Muscle of leg (tissue), 11 donors: ENCODE data around the gene FIBIN. TPM values are rescaled to one million over a fixed set of nuclear protein-coding genes. Genes with fewer than 3 reads are reported as not detected.
A peak's percentile ranks its signal among the peaks of the same experiment; 100 is the strongest.
"Not testable (repeated sequence)": the region's sequence is repeated elsewhere in the genome, so short reads cannot be mapped to it uniquely, and the experiment has no call there.

Source experiments
- DNase-seq: peaks from one replicate; pipeline ENCODE4 v3.0.0; 2013
- H3K27ac ChIP-seq: one replicate; pipeline ENCODE4 v1.5.1; 2013; ENCODE audit warnings: mild to moderate bottlenecking, low read length, control low read depth
- H3K27me3 ChIP-seq: one replicate; pipeline ENCODE4 v1.6.1; 2013; ENCODE audit warnings: low read length; ENCODE audit not compliant: control insufficient read depth, insufficient read depth
- H3K36me3 ChIP-seq: one replicate; pipeline ENCODE4 v1.6.1; 2013; ENCODE audit warnings: low read length; ENCODE audit not compliant: control insufficient read depth, insufficient read depth
- H3K4me1 ChIP-seq: one replicate; pipeline ENCODE4 v1.6.1; 2013; ENCODE audit warnings: low read length; ENCODE audit not compliant: control insufficient read depth, insufficient read depth
- H3K4me3 ChIP-seq: one replicate; pipeline ENCODE4 v1.5.1; 2013; ENCODE audit warnings: low read length, control low read depth
- H3K9me3 ChIP-seq: replicated peaks from 2 replicates; pipeline ENCODE4 v1.6.1; 2013; ENCODE audit warnings: low read depth, low read length; ENCODE audit not compliant: control insufficient read depth
- WGBS: methylation state at CpG from one replicate; pipeline ENCODE4 v1.1.5; 2013; ENCODE audit warnings: missing lambda C conversion rate; ENCODE audit not compliant: insufficient coverage; 5-methylcytosine and 5-hydroxymethylcytosine counted together
- polyA plus RNA-seq, 8 donors: library from polyadenylated mRNA; unstranded; fragments of 120-200 nt; gene quantifications; one replicate each; pipeline versions ENCODE4 v1.2.1 to v1.2.3, GENCODE V29; 2013; ENCODE audit warnings: inconsistent platforms in 1 of 8, low replicate concordance in 1 of 8; ENCODE audit not compliant: insufficient read length in 8 of 8, insufficient read depth in 1 of 8
- total RNA-seq: library from RNA; stranded (reverse); fragments of 120-200 nt; gene quantifications from one replicate; pipeline ENCODE4 v1.2.4, GENCODE V29; 2013

The FIBIN gene
- total and polyA plus RNA-seq, 9 donors = 25.8 to 108 (median 48.0) TPM

DNA sequence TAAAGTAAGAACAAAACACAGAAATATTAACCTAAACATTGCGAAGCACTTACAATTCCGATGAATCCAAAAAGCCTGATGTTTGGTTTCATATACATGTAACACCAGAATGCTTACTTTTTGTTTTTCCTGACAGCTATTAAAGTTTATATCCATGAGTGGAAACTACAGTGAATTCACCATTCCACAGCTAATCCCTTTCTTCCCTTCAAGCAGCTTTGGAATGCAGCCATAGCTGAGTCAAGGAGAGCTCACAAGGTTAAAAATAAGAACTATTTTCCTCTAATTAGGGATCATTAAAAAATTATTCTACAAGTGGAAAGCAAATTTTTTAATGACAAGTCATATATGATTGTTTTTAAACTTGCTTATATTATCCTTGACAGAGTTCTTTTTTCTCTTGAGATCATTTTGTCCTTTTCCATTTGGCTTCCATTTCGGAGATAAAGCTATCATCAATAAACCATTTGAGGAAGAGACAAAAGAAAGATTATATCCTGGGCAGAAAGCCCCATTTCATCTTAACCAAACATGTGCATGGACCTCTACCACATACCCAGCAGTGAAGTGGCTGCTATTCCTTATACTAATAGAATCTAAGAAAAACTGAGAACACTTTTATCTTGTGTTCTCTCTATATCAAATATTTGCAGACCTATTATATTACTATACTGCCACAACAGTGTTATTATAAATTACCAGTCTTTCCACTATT lies 19.7 kb upstream of the FIBIN start:
- Histone ChIP-seq H3K36me3 (no peaks in the 10 kb centered on the region), H3K4me1 (no peaks in the 10 kb centered on the region), H3K4me3 (no peak overlapping the region), H3K9me3 (no peaks in the 10 kb centered on the region), H3K27ac (no peak overlapping the region), H3K27me3 (no peaks in the 10 kb centered on the region)
- no CpG with 5 or more reads among the region's 3 CpGs for WGBS
- DNase-seq = peak; percentile 87

DNA sequence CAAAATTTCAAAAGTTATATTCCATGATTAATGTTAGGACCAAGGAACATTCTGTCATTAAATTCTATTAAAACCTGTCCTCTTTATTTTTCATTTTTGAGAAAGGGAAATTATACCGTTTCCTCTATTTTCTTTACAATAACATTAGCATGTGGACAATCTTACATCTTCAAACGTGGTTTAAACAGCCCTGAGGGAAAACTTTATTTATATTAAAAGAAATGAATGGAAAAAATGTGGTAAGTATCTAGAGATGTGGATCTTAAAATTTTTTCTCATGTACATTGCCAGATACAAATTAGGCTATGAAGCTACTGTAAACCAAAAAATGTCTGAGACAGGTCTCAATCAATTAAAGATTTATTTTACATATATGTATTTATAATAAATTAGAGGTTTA lies 18.9 kb upstream of the FIBIN start:
- no peaks in the 10 kb centered on the region for H3K27me3 ChIP-seq
- peak; percentile 70 for DNase-seq
- H3K27ac ChIP-seq = no peak overlapping the region
- H3K4me1 ChIP-seq = no peaks in the 10 kb centered on the region
- peaks cover 2% of the 10 kb centered on the region for H3K9me3 ChIP-seq
- H3K36me3 ChIP-seq = no peaks in the 10 kb centered on the region
- WGBS = no CpG with 5 or more reads among the region's 2 CpGs
- no peak overlapping the region for H3K4me3 ChIP-seq

DNA sequence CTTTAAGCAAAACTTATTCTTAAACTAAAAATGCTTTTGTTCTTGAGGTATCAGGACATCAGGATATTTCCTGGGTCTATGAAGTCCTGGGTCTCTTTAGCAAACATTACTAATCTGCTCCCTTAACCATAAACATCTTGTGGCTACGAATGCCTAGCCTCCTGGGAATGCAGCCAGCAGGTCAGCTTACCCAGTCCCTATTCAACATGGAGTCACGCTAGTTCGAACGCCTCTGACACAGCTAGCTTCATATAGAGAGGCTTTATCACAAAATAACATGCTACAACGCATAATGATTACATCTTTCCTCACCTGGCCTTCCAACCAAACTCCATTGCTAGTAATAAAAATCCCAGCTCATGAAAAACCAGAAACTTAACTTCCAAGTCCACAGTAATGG lies 17.5 kb upstream of the FIBIN start:
- no peaks in the 10 kb centered on the region for H3K4me1 ChIP-seq
- no peaks in the 10 kb centered on the region for H3K36me3 ChIP-seq
- H3K27me3 ChIP-seq = no peaks in the 10 kb centered on the region
- peaks cover 2% of the 10 kb centered on the region for H3K9me3 ChIP-seq
- 74% methylated on average over 5 of the region's 5 CpGs for whole genome bisulfite sequencing
- H3K27ac ChIP-seq = no peak overlapping the region
- no peak for DNase-seq
- no peak overlapping the region for H3K4me3 ChIP-seq

DNA sequence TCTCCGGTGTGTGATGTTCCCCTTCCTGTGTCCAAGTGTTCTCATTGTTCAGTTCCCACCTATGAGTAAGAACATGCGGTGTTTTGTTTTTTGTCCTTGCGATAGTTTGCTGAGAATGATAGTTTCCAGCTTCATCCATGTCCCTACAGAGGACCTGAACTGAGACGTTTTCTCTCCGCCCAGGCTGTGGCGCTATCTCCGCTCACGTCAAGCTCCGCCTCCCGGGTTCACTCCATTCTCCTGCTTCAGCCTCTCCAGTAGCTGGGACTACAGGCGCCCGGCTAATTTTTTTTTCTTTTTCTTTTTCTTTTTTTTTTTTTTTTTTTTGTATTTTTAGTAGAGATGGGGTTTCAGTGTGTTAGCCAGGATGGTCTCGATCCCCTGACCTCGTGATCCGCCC lies 16.7 kb upstream of the FIBIN start:
- WGBS = 86% methylated on average over 4 of the region's 15 CpGs
- not testable (repeated sequence) for H3K27me3 ChIP-seq, H3K9me3 ChIP-seq, DNase-seq, H3K4me3 ChIP-seq, H3K4me1 ChIP-seq, H3K27ac ChIP-seq, H3K36me3 ChIP-seq

DNA sequence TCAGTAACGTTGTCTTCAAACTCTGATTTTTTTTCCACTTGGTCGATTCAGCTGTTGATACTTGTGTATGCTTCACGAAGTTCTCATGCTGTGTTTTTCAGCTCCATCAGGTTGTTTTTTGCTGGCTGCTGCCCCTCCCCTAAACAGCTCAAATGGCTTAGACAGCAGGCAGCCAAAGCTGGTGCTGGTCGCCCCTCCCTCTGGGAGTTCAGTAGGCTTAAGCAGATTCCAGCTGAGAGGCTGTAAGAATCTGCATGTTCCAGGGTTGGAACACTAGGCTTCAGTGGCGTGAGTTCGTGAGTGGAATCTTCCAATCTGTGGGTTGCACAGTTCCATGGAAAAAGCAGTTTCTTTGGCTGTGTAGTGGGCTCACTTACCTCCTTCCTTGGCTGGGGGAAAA lies 10.3 kb upstream of the FIBIN start:
- 65% methylated on average over 4 of the region's 6 CpGs for WGBS
- H3K9me3 ChIP-seq = peaks cover 2% of the 10 kb centered on the region
- H3K36me3 ChIP-seq = no peaks in the 10 kb centered on the region
- no peak overlapping the region for H3K27ac ChIP-seq
- no peak overlapping the region for H3K4me3 ChIP-seq
- H3K27me3 ChIP-seq = no peaks in the 10 kb centered on the region
- no peak for DNase-seq
- H3K4me1 ChIP-seq = no peaks in the 10 kb centered on the region

DNA sequence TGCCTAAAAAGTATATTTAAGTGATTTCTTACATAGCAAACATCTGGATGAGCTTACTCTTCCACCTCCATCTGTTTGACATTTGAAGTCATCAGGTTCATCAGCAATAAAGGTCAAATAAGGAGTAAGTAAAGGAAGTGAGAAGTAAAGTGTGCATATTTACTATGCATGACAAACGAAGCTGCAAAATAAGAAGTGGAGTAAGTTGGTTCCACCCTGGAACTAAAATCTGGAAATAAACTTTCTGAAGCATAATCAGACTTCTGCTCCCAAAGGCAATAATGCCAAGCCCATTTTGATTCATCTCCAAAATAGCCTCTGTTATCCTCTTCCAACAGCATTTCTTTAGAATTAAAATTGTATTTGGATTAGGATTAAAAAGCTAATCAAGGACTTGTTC lies 8.4 kb upstream of the FIBIN start:
- no peaks in the 10 kb centered on the region for H3K36me3 ChIP-seq
- no CpG with 5 or more reads among the region's 1 CpG for WGBS
- DNase-seq = no peak
- H3K4me3 ChIP-seq = no peak overlapping the region
- no peaks in the 10 kb centered on the region for H3K27me3 ChIP-seq
- H3K27ac ChIP-seq = no peak overlapping the region
- H3K4me1 ChIP-seq = no peaks in the 10 kb centered on the region
- no peaks in the 10 kb centered on the region for H3K9me3 ChIP-seq

DNA sequence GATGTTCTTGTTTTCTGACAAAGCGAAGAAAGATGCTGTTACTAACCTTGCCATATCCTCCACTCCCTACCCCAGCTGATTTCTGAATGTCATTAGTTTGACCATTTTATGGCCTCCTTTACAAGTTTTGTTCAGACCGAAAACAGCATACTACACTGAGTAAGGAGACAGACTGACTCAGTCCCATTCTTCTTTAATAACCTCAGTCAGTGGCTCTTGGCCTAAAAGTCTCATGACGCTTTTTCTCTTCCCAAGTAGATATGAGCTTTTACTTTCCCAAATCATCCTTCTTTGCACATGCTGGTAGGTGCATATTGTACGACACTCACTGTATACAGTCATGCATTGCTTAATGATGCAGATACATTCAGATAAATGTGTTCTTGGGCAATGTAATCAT lies 8.0 kb upstream of the FIBIN start:
- H3K27me3 ChIP-seq = no peaks in the 10 kb centered on the region
- peak; percentile 76 for DNase-seq
- no peak overlapping the region for H3K27ac ChIP-seq
- WGBS = 50% methylated on average over 2 of the region's 4 CpGs
- no peak overlapping the region for H3K4me3 ChIP-seq
- H3K9me3 ChIP-seq = no peaks in the 10 kb centered on the region
- no peaks in the 10 kb centered on the region for H3K4me1 ChIP-seq
- no peaks in the 10 kb centered on the region for H3K36me3 ChIP-seq

DNA sequence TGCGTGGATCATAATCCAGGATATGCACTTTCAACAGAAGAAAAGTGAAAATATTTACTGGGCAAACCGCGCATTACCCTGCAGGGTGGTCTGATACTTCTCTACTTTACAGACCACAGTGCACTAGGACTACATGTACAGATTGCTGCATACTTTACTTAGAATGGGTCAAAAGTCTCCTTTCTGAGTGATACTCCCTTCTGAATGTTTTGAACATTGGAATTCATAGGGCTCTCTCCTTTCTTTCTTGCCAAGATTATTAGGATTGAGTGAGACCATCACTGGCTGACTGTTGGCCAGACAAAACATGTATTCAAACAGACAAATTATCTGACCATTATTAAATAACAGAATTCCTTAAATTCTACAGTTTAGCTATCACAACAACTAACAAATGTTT lies 6.6 kb upstream of the FIBIN start:
- Histone ChIP-seq H3K27ac (no peak overlapping the region), H3K9me3 (no peaks in the 10 kb centered on the region), H3K27me3 (no peaks in the 10 kb centered on the region), H3K4me1 (no peaks in the 10 kb centered on the region), H3K4me3 (no peak overlapping the region), H3K36me3 (no peaks in the 10 kb centered on the region)
- DNase-seq = no peak
- no CpG with 5 or more reads among the region's 3 CpGs for WGBS

DNA sequence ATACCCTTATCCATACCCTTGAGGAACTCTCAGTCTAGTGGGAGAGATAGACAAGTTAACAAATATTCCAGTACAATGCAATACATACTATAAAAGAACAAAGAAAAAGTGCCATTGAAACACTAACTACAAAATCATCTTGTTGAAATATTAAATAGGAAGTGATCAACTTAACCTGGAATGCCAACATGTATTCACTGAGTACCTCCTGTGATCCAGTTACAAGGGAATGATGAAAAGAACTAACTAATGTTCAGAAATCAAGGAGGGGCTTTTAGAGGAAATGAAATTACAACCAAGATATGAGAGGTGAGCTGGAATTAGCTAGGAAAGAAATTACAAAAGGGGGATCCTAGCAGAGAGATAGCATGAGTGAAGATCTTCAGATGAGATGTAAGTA lies 6.2 kb upstream of the FIBIN start:
- H3K36me3 ChIP-seq = no peaks in the 10 kb centered on the region
- no peaks in the 10 kb centered on the region for H3K9me3 ChIP-seq
- no peaks in the 10 kb centered on the region for H3K27me3 ChIP-seq
- DNase-seq = no peak
- H3K4me3 ChIP-seq = no peak overlapping the region
- H3K4me1 ChIP-seq = no peaks in the 10 kb centered on the region
- H3K27ac ChIP-seq = no peak overlapping the region

DNA sequence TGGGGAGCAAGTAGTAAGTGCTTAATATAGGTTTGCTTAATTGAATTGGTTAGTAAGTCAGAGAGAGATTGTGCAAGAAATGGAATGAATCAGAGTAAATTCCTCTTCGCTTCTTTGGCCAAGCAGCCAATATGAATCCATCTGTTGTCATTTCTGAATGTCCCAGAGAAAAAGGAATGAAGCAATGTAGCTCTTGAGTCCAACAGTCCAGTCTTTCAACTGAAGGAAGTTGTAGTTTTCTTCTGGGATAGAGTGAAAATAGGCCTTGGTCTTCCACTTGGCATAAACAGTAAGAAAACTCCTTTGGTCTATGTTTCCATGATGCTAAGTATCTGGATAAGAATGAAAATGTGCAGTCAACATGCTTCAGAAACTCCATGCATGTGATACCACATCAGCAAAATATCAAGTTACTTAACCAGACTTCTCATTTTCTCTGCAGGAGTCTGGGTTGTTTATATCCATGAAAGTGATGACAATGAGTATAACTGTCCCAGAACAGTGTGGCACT lies 1.8 kb upstream of the FIBIN start:
- no peaks in the 10 kb centered on the region for H3K36me3 ChIP-seq
- no peaks in the 10 kb centered on the region for H3K4me1 ChIP-seq
- H3K4me3 ChIP-seq = no peak overlapping the region
- WGBS = 60% methylated on average over 1 of the region's 1 CpG
- no peaks in the 10 kb centered on the region for H3K27me3 ChIP-seq
- H3K27ac ChIP-seq = peak overlapping the region; percentile 69
- no peaks in the 10 kb centered on the region for H3K9me3 ChIP-seq
- peak; percentile 87 for DNase-seq

DNA sequence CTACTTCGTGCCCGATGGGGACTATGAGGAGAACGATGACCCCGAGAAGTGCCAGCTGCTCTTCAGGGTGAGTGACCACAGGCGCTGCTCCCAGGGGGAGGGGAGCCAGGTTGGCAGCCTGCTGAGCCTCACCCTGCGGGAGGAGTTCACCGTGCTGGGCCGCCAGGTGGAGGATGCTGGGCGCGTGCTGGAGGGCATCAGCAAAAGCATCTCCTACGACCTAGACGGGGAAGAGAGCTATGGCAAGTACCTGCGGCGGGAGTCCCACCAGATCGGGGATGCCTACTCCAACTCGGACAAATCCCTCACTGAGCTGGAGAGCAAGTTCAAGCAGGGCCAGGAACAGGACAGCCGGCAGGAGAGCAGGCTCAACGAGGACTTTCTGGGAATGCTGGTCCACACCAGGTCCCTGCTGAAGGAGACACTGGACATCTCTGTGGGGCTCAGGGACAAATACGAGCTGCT lies 751 bp downstream of the FIBIN start:
- WGBS = 22% methylated on average over 13 of the region's 19 CpGs
- DNase-seq = peak; percentile 46
- Histone ChIP-seq H3K9me3 (no peaks in the 10 kb centered on the region), H3K36me3 (no peaks in the 10 kb centered on the region), H3K4me1 (peaks cover 3% of the 10 kb centered on the region), H3K27me3 (no peaks in the 10 kb centered on the region), H3K4me3 (peak overlapping the region; percentile 70), H3K27ac (peak overlapping the region; percentile 90)
